Measurements from ENCODE around the gene RRP15. TPM values are rescaled to one million over a fixed set of nuclear protein-coding genes. Genes with fewer than 3 reads are reported as not detected.

Gene RRP15
- total RNA-seq, 1 donor from 2014 or later: 9.0 TPM

DNA sequence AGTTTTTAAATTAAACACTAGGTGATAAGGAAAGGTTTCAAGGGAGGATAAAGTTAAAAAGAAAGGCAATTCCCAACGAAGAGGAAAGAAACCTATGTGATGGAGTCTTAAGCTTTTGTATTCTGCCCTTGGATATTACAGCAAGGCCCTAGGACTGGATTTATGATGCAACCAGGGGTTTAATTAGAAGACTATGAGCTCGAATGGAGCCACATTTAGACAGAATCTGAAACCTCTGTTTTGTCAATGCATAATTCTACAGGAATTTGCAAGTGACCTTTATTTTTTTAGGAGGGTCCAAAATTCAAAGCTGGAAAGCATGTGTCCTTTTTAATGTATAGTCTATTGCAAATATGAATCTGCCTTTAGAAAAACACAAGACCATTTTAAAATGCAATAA is 98.0 kb downstream of the RRP15 start:
- no peak overlapping the region for H3K4me3 ChIP-seq (ENCODE audit: low read depth, low read length)
- no peak for DNase-seq (ENCODE audit: low read depth)
- no peak for TF ChIP-seq CTCF (conservative IDR thresholded peaks at IDR 0.05; ENCODE audit: low read depth, low read length)

- DNase-seq (ENCODE audit: low read depth): no peak
- no peak for TF ChIP-seq CTCF (conservative IDR thresholded peaks at IDR 0.05; ENCODE audit: low read depth, low read length)
- no peak overlapping the region for H3K4me3 ChIP-seq (ENCODE audit: low read depth, low read length)
Measured at GRCh38 chr1:218383681-218384080, 98.6 kb downstream of the RRP15 start.

GRCh38 chr1:218384581-218384993 is 99.5 kb downstream of the RRP15 start:
- no peak overlapping the region for H3K4me3 ChIP-seq (ENCODE audit: low read depth, low read length)
- DNase-seq (ENCODE audit: low read depth): no peak
- no peak for TF ChIP-seq CTCF (conservative IDR thresholded peaks at IDR 0.05; ENCODE audit: low read depth, low read length)

Other genes starting within 250 kb of the RRP15 start
- 33.7 and 35.7 TPM in 2 replicates for gene TGFB2, start 60.0 kb downstream of the RRP15 start, total RNA-seq

Data from epithelial cell of proximal tubule (primary cell).